Measurements from ENCODE around the gene RNF157.

GRCh38 chr17:76134911-76135809 is 105.1 kb downstream of the RNF157 start:
- TF ChIP-seq, protein P1, sequence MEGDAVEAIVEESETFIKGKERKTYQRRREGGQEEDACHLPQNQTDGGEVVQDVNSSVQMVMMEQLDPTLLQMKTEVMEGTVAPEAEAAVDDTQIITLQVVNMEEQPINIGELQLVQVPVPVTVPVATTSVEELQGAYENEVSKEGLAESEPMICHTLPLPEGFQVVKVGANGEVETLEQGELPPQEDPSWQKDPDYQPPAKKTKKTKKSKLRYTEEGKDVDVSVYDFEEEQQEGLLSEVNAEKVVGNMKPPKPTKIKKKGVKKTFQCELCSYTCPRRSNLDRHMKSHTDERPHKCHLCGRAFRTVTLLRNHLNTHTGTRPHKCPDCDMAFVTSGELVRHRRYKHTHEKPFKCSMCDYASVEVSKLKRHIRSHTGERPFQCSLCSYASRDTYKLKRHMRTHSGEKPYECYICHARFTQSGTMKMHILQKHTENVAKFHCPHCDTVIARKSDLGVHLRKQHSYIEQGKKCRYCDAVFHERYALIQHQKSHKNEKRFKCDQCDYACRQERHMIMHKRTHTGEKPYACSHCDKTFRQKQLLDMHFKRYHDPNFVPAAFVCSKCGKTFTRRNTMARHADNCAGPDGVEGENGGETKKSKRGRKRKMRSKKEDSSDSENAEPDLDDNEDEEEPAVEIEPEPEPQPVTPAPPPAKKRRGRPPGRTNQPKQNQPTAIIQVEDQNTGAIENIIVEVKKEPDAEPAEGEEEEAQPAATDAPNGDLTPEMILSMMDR (IDR thresholded peaks at IDR 0.05): no peak
- no peak for TF ChIP-seq POLR2AphosphoS5 (IDR thresholded peaks at IDR 0.05)
